Measurements from ENCODE around the gene USP4. TPM values are rescaled to one million over a fixed set of nuclear protein-coding genes. Genes with fewer than 3 reads are reported as not detected.

Gene USP4
- total and polyA plus RNA-seq, 2 donors, result 20.0 to 57.8 TPM

DNA sequence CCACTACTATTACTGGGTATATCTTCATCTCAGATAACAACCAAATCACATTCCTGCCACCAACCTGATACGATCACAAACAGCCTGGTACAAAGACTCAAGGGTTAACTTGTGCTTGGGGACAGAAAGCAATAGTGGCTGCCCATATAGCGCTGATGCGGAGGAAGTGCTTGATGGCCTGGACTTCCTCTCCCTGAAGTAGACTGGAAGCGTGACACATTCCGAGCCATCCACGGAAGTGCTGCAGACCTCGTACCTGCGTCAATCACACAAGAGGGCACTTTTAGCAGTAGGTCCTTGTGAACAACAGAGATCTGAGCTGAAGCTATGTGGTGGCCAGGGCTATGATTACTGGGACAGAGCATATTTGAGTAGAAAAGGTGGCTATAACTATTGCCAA, 45.5 kb downstream of the USP4 start:
- Histone ChIP-seq H3K27ac (ENCODE audit: low read depth in 1 of 2, low read length in 1 of 2) (no peak overlapping the region), H3K9me3 (ENCODE audit: control insufficient read depth in 2 of 2, insufficient read depth in 1 of 2, low read length in 1 of 2) (no peaks in the 10 kb centered on the region), H3K36me3 (ENCODE audit: control insufficient read depth in 2 of 2, insufficient read depth in 2 of 2, low read length in 1 of 2) (peaks cover 79 to 83% of the 10 kb centered on the region in 2 donors), H3K4me3 (ENCODE audit: low read length in 2 of 2) (no peak overlapping the region), H3K4me1 (ENCODE audit: control insufficient read depth in 2 of 2, insufficient read depth in 2 of 2, low read length in 2 of 2) (no peaks in the 10 kb centered on the region), H3K27me3 (ENCODE audit: control insufficient read depth in 2 of 2, insufficient read depth in 1 of 2, low read length in 1 of 2) (no peaks in the 10 kb centered on the region)
- 99% methylated on average over 8 of the region's 8 CpGs for whole genome bisulfite sequencing
- DNase-seq (ENCODE audit: low read depth in 6 of 9, low spot score in 9 of 9), result no peak

DNA sequence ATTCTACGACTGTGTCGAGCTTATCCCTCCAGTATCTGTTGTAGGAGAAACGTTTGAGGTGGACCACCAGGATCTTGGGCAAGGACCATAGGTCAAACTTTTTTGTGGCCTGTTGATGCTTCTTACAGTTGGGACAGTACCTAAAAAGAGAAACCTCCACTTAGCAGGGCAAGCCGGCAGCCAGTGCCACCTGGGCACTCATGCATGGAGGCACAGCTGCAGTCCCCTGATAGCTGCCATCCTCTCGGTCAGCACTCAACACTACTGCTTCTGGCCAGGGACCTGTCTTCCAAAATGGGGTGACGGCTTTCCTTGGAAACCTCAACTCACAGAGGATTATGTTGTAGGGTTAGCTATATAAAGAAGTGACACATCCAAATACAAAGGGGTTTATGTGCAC, 55.9 kb downstream of the USP4 start:
- Histone ChIP-seq H3K9me3 (ENCODE audit: control insufficient read depth in 2 of 2, insufficient read depth in 1 of 2, low read length in 1 of 2) (no peaks in the 10 kb centered on the region), H3K4me1 (ENCODE audit: control insufficient read depth in 2 of 2, insufficient read depth in 2 of 2, low read length in 2 of 2) (no peaks in the 10 kb centered on the region), H3K27ac (ENCODE audit: low read depth in 1 of 2, low read length in 1 of 2) (no peak overlapping the region), H3K36me3 (ENCODE audit: control insufficient read depth in 2 of 2, insufficient read depth in 2 of 2, low read length in 1 of 2) (peaks cover 68 to 81% of the 10 kb centered on the region in 2 donors), H3K4me3 (ENCODE audit: low read length in 2 of 2) (no peak overlapping the region), H3K27me3 (ENCODE audit: control insufficient read depth in 2 of 2, insufficient read depth in 1 of 2, low read length in 1 of 2) (no peaks in the 10 kb centered on the region)
- DNase-seq (ENCODE audit: low read depth in 6 of 9, low spot score in 9 of 9), result no peak
- over 99% methylated on average over 6 of the region's 6 CpGs for WGBS

DNA sequence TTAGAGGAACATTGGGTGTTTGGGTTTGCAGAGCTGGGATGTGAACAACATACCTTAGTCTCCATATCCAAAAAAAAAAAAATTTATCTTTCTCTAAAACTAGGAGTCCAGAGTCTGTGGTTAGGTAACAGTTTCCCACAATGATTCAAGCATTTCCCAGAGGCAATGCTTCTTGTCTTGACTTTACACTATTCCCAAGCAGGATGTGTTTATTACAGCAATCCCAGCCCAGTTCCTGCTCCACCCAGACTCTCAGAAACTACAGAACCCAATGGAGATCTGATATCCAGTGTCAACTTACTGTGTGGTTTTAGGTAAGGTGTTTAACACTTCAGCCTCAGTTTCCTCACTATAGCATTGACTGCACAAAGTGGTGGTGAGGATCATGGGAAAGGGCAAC, 60.5 kb downstream of the USP4 start:
- no peaks in the 10 kb centered on the region for H3K9me3 ChIP-seq (ENCODE audit: control insufficient read depth in 2 of 2, insufficient read depth in 1 of 2, low read length in 1 of 2)
- no peak for DNase-seq (ENCODE audit: low read depth in 6 of 9, low spot score in 9 of 9)
- no peak overlapping the region for H3K27ac ChIP-seq (ENCODE audit: low read depth in 1 of 2, low read length in 1 of 2)
- peaks cover 35 to 51% of the 10 kb centered on the region in 2 donors for H3K36me3 ChIP-seq (ENCODE audit: control insufficient read depth in 2 of 2, insufficient read depth in 2 of 2, low read length in 1 of 2)
- peaks cover 7 to 20% of the 10 kb centered on the region in 2 donors for H3K4me1 ChIP-seq (ENCODE audit: control insufficient read depth in 2 of 2, insufficient read depth in 2 of 2, low read length in 2 of 2)
- no peak overlapping the region for H3K4me3 ChIP-seq (ENCODE audit: low read length in 2 of 2)
- H3K27me3 ChIP-seq (ENCODE audit: control insufficient read depth in 2 of 2, insufficient read depth in 1 of 2, low read length in 1 of 2), result no peaks in the 10 kb centered on the region

DNA sequence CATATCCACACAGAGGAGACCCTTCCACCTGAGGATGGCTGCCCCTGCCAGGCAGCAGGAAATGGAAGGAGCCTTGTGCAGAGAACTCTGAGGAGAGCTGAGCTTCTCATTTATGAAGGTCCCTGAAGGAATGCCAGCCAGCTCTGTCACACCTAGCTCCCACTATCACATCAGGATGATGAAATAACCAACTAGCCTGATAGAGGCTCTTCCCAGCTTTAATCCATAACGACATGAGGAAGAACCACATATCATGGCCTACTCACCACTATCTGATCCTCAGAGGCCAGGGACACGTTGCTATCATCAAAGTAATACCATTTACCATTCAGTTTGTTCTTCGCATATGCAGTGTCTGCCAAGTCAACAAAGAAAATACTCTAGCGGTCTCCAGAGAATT, 61.3 kb downstream of the USP4 start:
- Histone ChIP-seq H3K4me3 (ENCODE audit: low read length in 2 of 2) (no peak overlapping the region), H3K27me3 (ENCODE audit: control insufficient read depth in 2 of 2, insufficient read depth in 1 of 2, low read length in 1 of 2) (no peaks in the 10 kb centered on the region), H3K4me1 (ENCODE audit: control insufficient read depth in 2 of 2, insufficient read depth in 2 of 2, low read length in 2 of 2) (peaks cover 7 to 20% of the 10 kb centered on the region in 2 donors), H3K27ac (ENCODE audit: low read depth in 1 of 2, low read length in 1 of 2) (peak overlapping the region in 1 of 2 donors; percentile 58), H3K9me3 (ENCODE audit: control insufficient read depth in 2 of 2, insufficient read depth in 1 of 2, low read length in 1 of 2) (no peaks in the 10 kb centered on the region), H3K36me3 (ENCODE audit: control insufficient read depth in 2 of 2, insufficient read depth in 2 of 2, low read length in 1 of 2) (peaks cover 27 to 43% of the 10 kb centered on the region in 2 donors)
- WGBS, result 97% methylated on average over 4 of the region's 4 CpGs
- no peak for DNase-seq (ENCODE audit: low read depth in 6 of 9, low spot score in 9 of 9)

DNA sequence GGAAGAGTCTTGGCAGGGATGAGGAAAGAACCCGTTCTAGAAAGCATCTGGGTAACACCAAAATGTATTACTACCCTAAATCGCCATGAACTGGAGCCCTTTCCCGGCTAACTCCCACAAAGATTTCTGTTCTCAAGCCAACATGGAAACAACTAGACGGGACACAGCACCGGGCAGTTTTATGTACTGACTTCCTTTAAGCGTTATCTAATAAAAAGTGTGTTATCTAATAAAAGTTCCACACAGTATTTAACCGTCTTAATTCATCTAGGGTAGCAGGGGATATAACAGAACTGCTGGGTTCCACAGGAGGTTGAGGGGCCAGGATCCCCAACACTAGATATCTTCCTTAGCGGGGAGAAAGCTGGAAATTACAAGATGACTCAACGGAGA, 62.5 kb downstream of the USP4 start:
- H3K4me1 ChIP-seq (ENCODE audit: control insufficient read depth in 2 of 2, insufficient read depth in 2 of 2, low read length in 2 of 2), result peaks cover 7 to 20% of the 10 kb centered on the region in 2 donors
- H3K27ac ChIP-seq (ENCODE audit: low read depth in 1 of 2, low read length in 1 of 2), result peak overlapping the region; percentile 85 to 86
- WGBS, result 59% methylated on average over 9 of the region's 9 CpGs
- no peaks in the 10 kb centered on the region for H3K27me3 ChIP-seq (ENCODE audit: control insufficient read depth in 2 of 2, insufficient read depth in 1 of 2, low read length in 1 of 2)
- no peak for DNase-seq (ENCODE audit: low read depth in 6 of 9, low spot score in 9 of 9)
- peaks cover 22 to 34% of the 10 kb centered on the region in 2 donors for H3K36me3 ChIP-seq (ENCODE audit: control insufficient read depth in 2 of 2, insufficient read depth in 2 of 2, low read length in 1 of 2)
- H3K9me3 ChIP-seq (ENCODE audit: control insufficient read depth in 2 of 2, insufficient read depth in 1 of 2, low read length in 1 of 2), result no peaks in the 10 kb centered on the region
- peak overlapping the region; percentile 44 to 50 for H3K4me3 ChIP-seq (ENCODE audit: low read length in 2 of 2)

DNA sequence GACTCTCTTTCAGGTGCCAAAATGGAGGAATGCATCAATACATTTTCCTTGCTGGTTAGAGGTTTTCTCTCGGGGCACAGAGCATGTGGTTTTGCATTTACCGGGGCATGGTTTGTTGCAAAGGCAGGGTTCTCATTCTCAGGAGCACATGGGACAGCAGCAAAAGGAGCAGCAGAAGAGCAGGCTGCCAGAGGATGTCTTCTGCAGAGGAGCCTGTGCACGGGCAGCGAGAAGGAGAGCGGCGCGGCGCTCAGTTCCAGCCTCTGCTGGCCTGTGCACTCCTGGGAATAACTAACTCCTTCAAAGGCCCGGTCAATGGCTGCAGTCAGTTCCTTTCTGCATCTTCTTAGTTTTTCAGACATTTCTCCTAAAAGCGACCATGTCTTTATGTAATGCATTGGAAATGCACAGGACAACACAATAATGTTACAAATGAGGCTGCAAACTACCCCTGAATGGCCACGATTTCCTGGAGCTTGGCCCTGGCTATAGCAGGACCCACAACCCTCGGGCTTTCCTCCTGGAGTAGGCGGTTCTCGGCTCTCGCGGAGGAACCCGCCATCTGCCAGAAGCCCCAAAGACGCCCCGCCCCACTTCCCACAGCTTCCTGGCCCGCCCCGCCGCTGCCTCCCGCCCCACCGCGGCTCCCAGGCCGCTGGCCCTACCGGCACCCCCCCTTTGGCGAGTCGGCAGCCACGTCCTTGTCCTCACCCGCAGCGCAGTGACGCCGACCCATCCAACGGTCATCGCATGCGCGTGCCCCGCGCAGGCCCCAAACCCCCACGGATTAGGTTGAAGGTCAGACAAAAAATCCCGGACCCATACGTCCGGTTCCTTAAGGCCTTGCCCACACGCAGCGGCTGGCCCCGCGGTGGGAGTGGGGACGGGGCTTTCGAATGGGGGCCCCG, 63.1 kb downstream of the USP4 start, which contains the start of gene C3orf62:
TSS of gene C3orf62 (minus strand) at position 758 of the 908 bp plus-strand sequence. CDS start at position 398, 360 bp downstream.
- H3K4me3 ChIP-seq (ENCODE audit: low read length in 2 of 2), result peak within 1 kb of the TSS; percentile 44 to 50
- H3K27me3 ChIP-seq (ENCODE audit: control insufficient read depth in 2 of 2, insufficient read depth in 1 of 2, low read length in 1 of 2), result no peaks in the 10 kb centered on the region
- no peaks in the 10 kb centered on the region for H3K9me3 ChIP-seq (ENCODE audit: control insufficient read depth in 2 of 2, insufficient read depth in 1 of 2, low read length in 1 of 2)
- peak in 7 of 9 donors; percentile 28 to 76 (median 47) for DNase-seq (ENCODE audit: low read depth in 6 of 9, low spot score in 9 of 9)
- H3K36me3 ChIP-seq (ENCODE audit: control insufficient read depth in 2 of 2, insufficient read depth in 2 of 2, low read length in 1 of 2), result peaks cover 22 to 33% of the 10 kb centered on the region in 2 donors
- H3K4me1 ChIP-seq (ENCODE audit: control insufficient read depth in 2 of 2, insufficient read depth in 2 of 2, low read length in 2 of 2), result peaks cover 7 to 20% of the 10 kb centered on the region in 2 donors
- H3K27ac ChIP-seq (ENCODE audit: low read depth in 1 of 2, low read length in 1 of 2), result peak within 1 kb of the TSS; percentile 85 to 86
- 8% methylated on average over 51 of the region's 51 CpGs for WGBS

DNA sequence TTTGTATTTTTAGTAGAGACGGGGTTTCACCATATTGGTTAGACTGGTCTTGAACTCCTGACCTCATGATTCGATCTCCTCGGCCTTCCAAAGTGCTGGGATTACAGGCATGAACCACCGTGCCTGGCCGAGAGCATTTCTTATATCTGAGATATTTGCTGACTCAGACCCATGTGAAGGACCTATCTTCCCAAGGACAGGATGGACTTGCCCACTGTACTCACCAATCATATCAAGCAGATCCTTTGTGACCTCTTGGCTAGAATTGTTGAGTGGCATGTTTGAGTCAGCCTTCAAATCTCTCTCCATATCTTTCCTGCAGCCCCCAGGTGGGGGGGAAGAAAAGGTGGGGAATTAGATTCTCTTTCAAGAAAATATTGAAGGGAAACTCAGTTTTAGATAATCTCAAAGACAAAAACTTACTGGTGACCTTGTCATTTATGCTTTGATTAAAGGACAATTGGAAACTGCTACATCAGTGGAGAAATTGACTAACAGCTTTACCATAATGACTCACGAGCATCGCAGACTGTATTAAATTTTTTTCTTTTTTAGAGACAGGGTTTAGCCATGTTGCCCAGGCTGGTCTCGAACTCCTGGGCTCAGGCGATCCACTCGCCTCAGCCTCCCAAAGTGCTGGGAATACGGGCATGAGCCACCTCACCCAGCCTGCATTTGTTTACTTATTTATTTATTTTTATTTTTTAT, 65.9 kb downstream of the USP4 start:
- H3K36me3 ChIP-seq (ENCODE audit: control insufficient read depth in 2 of 2, insufficient read depth in 2 of 2, low read length in 1 of 2), result peaks cover 9 to 29% of the 10 kb centered on the region in 2 donors
- H3K4me3 ChIP-seq (ENCODE audit: low read length in 2 of 2), result no peak overlapping the region
- WGBS, result 98% methylated on average over 11 of the region's 11 CpGs
- H3K27me3 ChIP-seq (ENCODE audit: control insufficient read depth in 2 of 2, insufficient read depth in 1 of 2, low read length in 1 of 2), result no peaks in the 10 kb centered on the region
- H3K9me3 ChIP-seq (ENCODE audit: control insufficient read depth in 2 of 2, insufficient read depth in 1 of 2, low read length in 1 of 2), result no peaks in the 10 kb centered on the region
- H3K27ac ChIP-seq (ENCODE audit: low read depth in 1 of 2, low read length in 1 of 2), result no peak overlapping the region
- H3K4me1 ChIP-seq (ENCODE audit: control insufficient read depth in 2 of 2, insufficient read depth in 2 of 2, low read length in 2 of 2), result peaks cover 7 to 20% of the 10 kb centered on the region in 2 donors
- no peak for DNase-seq (ENCODE audit: low read depth in 6 of 9, low spot score in 9 of 9)

DNA sequence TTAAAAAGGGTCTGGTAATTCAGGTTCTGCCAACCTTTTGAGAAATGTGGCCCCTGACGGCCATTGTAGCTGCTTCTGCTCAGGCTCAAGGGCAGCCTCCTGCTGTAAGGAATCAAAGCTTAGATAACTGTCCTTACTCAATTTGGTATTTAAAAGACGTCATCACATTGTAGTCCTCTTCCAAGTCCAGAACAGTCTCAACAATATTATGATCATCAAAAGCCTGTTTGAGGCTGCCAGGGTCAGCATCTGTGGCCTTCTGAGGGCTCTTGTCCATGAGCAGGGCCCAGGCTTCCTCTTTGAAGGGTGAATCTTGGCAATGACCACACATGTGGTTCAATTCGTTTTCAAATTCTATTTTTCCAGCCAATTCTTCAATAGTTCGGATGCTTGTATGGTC, 68.8 kb downstream of the USP4 start:
- no peak for DNase-seq (ENCODE audit: low read depth in 6 of 9, low spot score in 9 of 9)
- Histone ChIP-seq H3K9me3 (ENCODE audit: control insufficient read depth in 2 of 2, insufficient read depth in 1 of 2, low read length in 1 of 2) (no peaks in the 10 kb centered on the region), H3K27ac (ENCODE audit: low read depth in 1 of 2, low read length in 1 of 2) (no peak overlapping the region), H3K4me1 (ENCODE audit: control insufficient read depth in 2 of 2, insufficient read depth in 2 of 2, low read length in 2 of 2) (peaks cover 2 to 5% of the 10 kb centered on the region in 2 donors), H3K36me3 (ENCODE audit: control insufficient read depth in 2 of 2, insufficient read depth in 2 of 2, low read length in 1 of 2) (peaks cover 3 to 18% of the 10 kb centered on the region in 2 donors), H3K27me3 (ENCODE audit: control insufficient read depth in 2 of 2, insufficient read depth in 1 of 2, low read length in 1 of 2) (no peaks in the 10 kb centered on the region), H3K4me3 (ENCODE audit: low read length in 2 of 2) (no peak overlapping the region)
- 97% methylated on average over 4 of the region's 4 CpGs for WGBS

DNA sequence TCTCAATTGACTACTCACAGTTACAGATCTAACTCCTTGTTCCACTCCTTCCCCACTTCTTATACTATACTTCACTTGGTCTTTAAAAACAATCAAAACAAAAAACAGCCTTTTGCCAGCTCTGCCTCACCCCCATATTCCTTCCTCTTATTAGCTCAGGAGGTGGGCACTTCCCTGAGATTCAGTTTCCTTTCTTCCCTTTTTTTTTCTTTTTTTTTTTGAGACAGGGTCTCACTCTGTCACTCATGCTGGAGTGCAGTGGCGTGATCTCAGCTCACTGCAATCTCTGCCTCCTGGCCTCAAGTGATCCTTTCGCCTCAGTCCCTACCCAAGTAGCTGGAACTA, 69.7 kb downstream of the USP4 start:
- Histone ChIP-seq H3K4me1 (ENCODE audit: control insufficient read depth in 2 of 2, insufficient read depth in 2 of 2, low read length in 2 of 2) (no peaks in the 10 kb centered on the region), H3K36me3 (ENCODE audit: control insufficient read depth in 2 of 2, insufficient read depth in 2 of 2, low read length in 1 of 2) (peaks cover 3 to 18% of the 10 kb centered on the region in 2 donors), H3K27me3 (ENCODE audit: control insufficient read depth in 2 of 2, insufficient read depth in 1 of 2, low read length in 1 of 2) (no peaks in the 10 kb centered on the region), H3K4me3 (ENCODE audit: low read length in 2 of 2) (no peak overlapping the region), H3K9me3 (ENCODE audit: control insufficient read depth in 2 of 2, insufficient read depth in 1 of 2, low read length in 1 of 2) (no peaks in the 10 kb centered on the region), H3K27ac (ENCODE audit: low read depth in 1 of 2, low read length in 1 of 2) (no peak overlapping the region)
- no peak for DNase-seq (ENCODE audit: low read depth in 6 of 9, low spot score in 9 of 9)
- WGBS, result 99% methylated on average over 2 of the region's 2 CpGs
